ENCODE results near the gene CIT.

CIT gene

GRCh38 chr12:119649202-119649808, 227.8 kb downstream of the CIT start:
- DNase-seq (ENCODE audit: low read depth in 2 of 2), result no peak

DNA sequence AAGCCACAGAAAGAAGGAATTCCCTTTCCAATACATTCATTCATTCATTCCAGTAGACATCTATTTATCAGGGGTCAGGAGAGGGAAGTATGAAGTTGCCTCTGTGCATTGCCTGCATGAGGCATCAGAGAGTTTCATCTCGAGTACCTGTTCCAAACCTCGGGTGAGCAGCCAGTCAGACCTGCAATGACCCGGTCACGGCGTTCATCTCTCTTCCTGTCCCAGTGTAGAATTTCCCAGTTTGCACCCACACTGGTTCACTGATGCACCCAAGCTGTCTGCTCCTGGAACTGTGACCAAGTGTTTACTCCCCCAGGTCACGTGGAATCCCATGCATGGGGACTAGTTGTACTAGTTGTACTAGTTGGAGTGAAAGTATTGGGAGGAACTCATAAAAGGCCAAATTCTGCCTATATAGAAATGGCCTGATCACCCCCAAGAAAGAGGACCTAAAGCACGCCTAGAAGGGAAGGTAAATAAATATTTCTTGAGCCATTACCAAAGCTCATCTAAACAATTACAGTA, 231.5 kb downstream of the CIT start:
- no peak for DNase-seq (ENCODE audit: low read depth in 2 of 2)

GRCh38 chr12:119644930-119645329, 232.2 kb downstream of the CIT start:
- DNase-seq (ENCODE audit: low read depth in 2 of 2), result no peak

GRCh38 chr12:119642986-119643385, 234.1 kb downstream of the CIT start:
- DNase-seq (ENCODE audit: low read depth in 2 of 2), result no peak

Data from stimulated activated CD4-positive, alpha-beta T cell treated with anti-CD3 and anti-CD28 coated beads, Interleukin-4, amount 100 ng/mL, for 48 hours (primary cell).